WTC11 (cell line): ENCODE results near the gene CSF2. TPM values are rescaled to one million over a fixed set of nuclear protein-coding genes. Genes with fewer than 3 reads are reported as not detected.

Source experiments
- ATAC-seq: fragments of 200-7000 bp; cut with Tn5 transposase; 2 replicates; pipeline ENCODE4 v1.10.0; 2021; ENCODE audit warnings: mild to moderate bottlenecking, moderate library complexity
- CTCF ChIA-PET: fragments of 300-600 bp; sonication (Branson Sonifier 250); formaldehyde crosslinking; loops from one replicate; lab custom pipeline; 2021; ENCODE audit warnings: antibody characterized with exemption; lab: Charles Lee
- POLR2A ChIA-PET: fragments of 350-600 bp; sonication (Branson Sonifier 250); formaldehyde crosslinking; loops from one replicate; lab custom pipeline; 2021; ENCODE audit warnings: antibody characterized with exemption; lab: Charles Lee
- DNase-seq: peaks from one replicate; pipeline ENCODE4 v3.0.0; 2021; ENCODE audit warnings: low spot score
- H3K27ac Mint-ChIP-seq: 2 replicates; pipeline ENCODE4 v1.8.0; 2021; ENCODE audit warnings: mixed read lengths
- H3K27me3 Mint-ChIP-seq: 2 replicates; pipeline ENCODE4 v1.8.0; 2021; ENCODE audit warnings: low read depth, mild to moderate bottlenecking, moderate library complexity, mixed read lengths
- H3K36me3 Mint-ChIP-seq: 2 replicates; pipeline ENCODE4 v1.8.0; 2021; ENCODE audit warnings: mixed read lengths
- H3K4me1 Mint-ChIP-seq: 2 replicates; pipeline ENCODE4 v1.8.0; 2022; ENCODE audit warnings: mixed read lengths
- H3K4me3 Mint-ChIP-seq: 2 replicates; pipeline ENCODE4 v1.8.0; 2021; ENCODE audit warnings: mild to moderate bottlenecking, moderate library complexity, mixed read lengths
- H3K9me3 Mint-ChIP-seq: 2 replicates; pipeline ENCODE4 v1.8.0; 2021; ENCODE audit warnings: mixed read lengths
- ATF2 ChIP-seq: sonication (generic); formaldehyde crosslinking; IDR thresholded peaks from 2 replicates; pipeline ENCODE4 v1.8.1; 2022; ENCODE audit warnings: low read depth, missing genetic modification reagents, borderline replicate concordance
- CTCF ChIP-seq: fragments of 200-600 bp; IDR thresholded peaks from 2 replicates; pipeline ENCODE4 v1.8.0; 2022; ENCODE audit warnings: antibody characterized with exemption
- E2F1 ChIP-seq: sonication (generic); formaldehyde crosslinking; IDR thresholded peaks from 2 replicates; pipeline ENCODE4 v1.8.0; 2022; ENCODE audit warnings: mild to moderate bottlenecking, missing genetic modification reagents
- E2F5 ChIP-seq: sonication (generic); formaldehyde crosslinking; IDR thresholded peaks from 2 replicates; pipeline ENCODE4 v1.8.1; 2022; ENCODE audit warnings: mild to moderate bottlenecking, moderate library complexity, missing genetic modification reagents
- ERG ChIP-seq: fragments of 250-450 bp; sonication (Bioruptor Pico); IDR thresholded peaks from 2 replicates; pipeline ENCODE4 v1.8.0; 2021; ENCODE audit warnings: mild to moderate bottlenecking
- ESRRA ChIP-seq: sonication (generic); formaldehyde crosslinking; IDR thresholded peaks from 2 replicates; pipeline ENCODE4 v1.8.1; 2022; ENCODE audit warnings: mild to moderate bottlenecking, missing genetic modification reagents, borderline replicate concordance
- HMGA2 ChIP-seq: fragments of 250-450 bp; sonication (Bioruptor Pico); IDR thresholded peaks from 2 replicates; pipeline ENCODE4 v1.4.0; 2021; ENCODE audit warnings: mild to moderate bottlenecking, moderate library complexity
- KAT7 ChIP-seq: sonication (generic); formaldehyde crosslinking; IDR thresholded peaks from 2 replicates; pipeline ENCODE4 v1.8.1; 2023; ENCODE audit warnings: missing genetic modification reagents, mild to moderate bottlenecking, borderline replicate concordance
- PRDM15 ChIP-seq: sonication (generic); formaldehyde crosslinking; IDR thresholded peaks from 2 replicates; pipeline ENCODE4 v1.8.0; 2022; ENCODE audit warnings: missing genetic modification reagents
- PRRX2 ChIP-seq: fragments of 250-450 bp; sonication (Bioruptor Pico); IDR thresholded peaks from 2 replicates; pipeline ENCODE4 v1.8.0; 2021; ENCODE audit warnings: mild to moderate bottlenecking
- RORB ChIP-seq: fragments of 250-450 bp; sonication (Bioruptor Pico); IDR thresholded peaks from 2 replicates; pipeline ENCODE4 v1.9.0; 2021; ENCODE audit warnings: mild to moderate bottlenecking
- SMAD3 ChIP-seq: sonication (generic); formaldehyde crosslinking; IDR thresholded peaks from 2 replicates; pipeline ENCODE4 v1.8.0; 2022; ENCODE audit warnings: missing genetic modification reagents, mild to moderate bottlenecking, borderline replicate concordance
- SOX15 ChIP-seq: fragments of 250-450 bp; sonication (Bioruptor Pico); IDR thresholded peaks from 2 replicates; pipeline ENCODE4 v1.9.0; 2021; ENCODE audit warnings: mild to moderate bottlenecking
- TEAD1 ChIP-seq: sonication (generic); formaldehyde crosslinking; IDR thresholded peaks from 2 replicates; pipeline ENCODE4 v1.8.0; 2022; ENCODE audit warnings: mild to moderate bottlenecking, missing genetic modification reagents
- TEAD4 ChIP-seq: sonication (generic); formaldehyde crosslinking; IDR thresholded peaks from 2 replicates; pipeline ENCODE4 v1.8.0; 2022; ENCODE audit warnings: mild to moderate bottlenecking, missing genetic modification reagents
- ZBTB43 ChIP-seq: sonication (generic); formaldehyde crosslinking; IDR thresholded peaks from 2 replicates; pipeline ENCODE4 v1.8.1; 2023; ENCODE audit warnings: mild to moderate bottlenecking, missing genetic modification reagents
- ZNF263 ChIP-seq: sonication (generic); formaldehyde crosslinking; IDR thresholded peaks from 2 replicates; pipeline ENCODE4 v1.8.1; 2022; ENCODE audit warnings: low read depth, mild to moderate bottlenecking, moderate library complexity, missing genetic modification reagents
- ZNF396 ChIP-seq: fragments of 250-450 bp; sonication (Bioruptor Pico); IDR thresholded peaks from 2 replicates; pipeline ENCODE4 v1.8.0; 2021; ENCODE audit warnings: mild to moderate bottlenecking, moderate library complexity, borderline replicate concordance
- ZNF532 ChIP-seq: fragments of 250-450 bp; sonication (Bioruptor Pico); IDR thresholded peaks from 2 replicates; pipeline ENCODE4 v1.9.0; 2021; ENCODE audit warnings: mild to moderate bottlenecking, borderline replicate concordance
- total RNA-seq: library from RNA; stranded (reverse); gene quantifications from 3 replicates; pipeline ENCODE4 v1.2.3, GENCODE V29; 2021

CSF2 gene
- total RNA-seq, 1 experiment from 2014 or later = not detected

- ChIA-PET CTCF (no interaction called here), POLR2A (no interaction called here)
- no peak for DNase-seq
Observed at GRCh38 chr5:132105688-132106087, 32.1 kb downstream of the CSF2 start.

More at GRCh38 chr5:132105688-132106087, 32.1 kb downstream of the CSF2 start:
- no peaks in the 10 kb centered on the region for H3K36me3 Mint-ChIP-seq
- no peaks in the 10 kb centered on the region; the same call in 1 of the 2 replicates for H3K27me3 Mint-ChIP-seq
- H3K4me3 Mint-ChIP-seq = no peak overlapping the region
- no peaks in the 10 kb centered on the region for H3K9me3 Mint-ChIP-seq
- no peak overlapping the region for H3K27ac Mint-ChIP-seq
- TF ChIP-seq ZNF396 (no peak), TEAD1 (no peak), ZNF263 (CRISPR knock-in tag) (no peak), ZBTB43 (CRISPR knock-in tag) (no peak), ZNF532 (CRISPR knock-in tag) (no peak), TEAD4 (CRISPR knock-in tag) (no peak), KAT7 (no peak), ESRRA (CRISPR knock-in tag) (no peak), ATF2 (CRISPR knock-in tag) (no peak), CTCF (no peak), PRDM15 (CRISPR knock-in tag) (no peak), PRRX2 (CRISPR knock-in tag) (no peak), RORB (CRISPR knock-in tag) (no peak), ERG (CRISPR knock-in tag) (no peak), E2F5 (CRISPR knock-in tag) (no peak), SMAD3 (no peak), HMGA2 (CRISPR knock-in tag) (no peak), SOX15 (CRISPR knock-in tag) (no peak), E2F1 (CRISPR knock-in tag) (no peak)
- no peaks in the 10 kb centered on the region for H3K4me1 Mint-ChIP-seq
- ATAC-seq = no peak
